LNCAP (cell line): Measurements from ENCODE around the gene SMPD2.

ENCODE experiments used
- TF ChIP-seq, protein P1 (sequence below): fragments of 450-650 bp; IDR thresholded peaks from 2 replicates; pipeline ENCODE4 v1.5.1; 2017; ENCODE audit warnings: mild to moderate bottlenecking

SMPD2 gene

DNA sequence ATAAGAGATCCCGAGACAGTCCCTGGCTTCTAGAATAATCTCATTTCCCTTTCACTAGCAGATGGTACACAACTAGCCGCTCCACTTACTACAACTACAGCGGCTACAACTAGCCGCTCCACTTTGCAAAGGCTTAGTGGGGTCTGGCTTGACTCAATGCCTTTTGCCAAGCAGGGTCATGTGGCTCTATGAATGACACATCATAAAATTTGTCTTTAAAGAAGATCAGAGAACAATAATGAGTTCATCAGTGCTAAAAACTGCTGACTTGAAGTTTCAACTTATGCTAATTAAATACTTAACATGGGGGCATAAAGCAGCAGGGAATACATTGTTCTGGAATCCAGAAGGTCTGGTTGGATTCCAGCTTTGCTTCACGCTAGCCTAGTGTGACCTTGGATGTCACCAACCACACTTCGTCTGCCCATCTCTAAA is 17.1 kb downstream of the SMPD2 start:
- TF ChIP-seq, protein P1, sequence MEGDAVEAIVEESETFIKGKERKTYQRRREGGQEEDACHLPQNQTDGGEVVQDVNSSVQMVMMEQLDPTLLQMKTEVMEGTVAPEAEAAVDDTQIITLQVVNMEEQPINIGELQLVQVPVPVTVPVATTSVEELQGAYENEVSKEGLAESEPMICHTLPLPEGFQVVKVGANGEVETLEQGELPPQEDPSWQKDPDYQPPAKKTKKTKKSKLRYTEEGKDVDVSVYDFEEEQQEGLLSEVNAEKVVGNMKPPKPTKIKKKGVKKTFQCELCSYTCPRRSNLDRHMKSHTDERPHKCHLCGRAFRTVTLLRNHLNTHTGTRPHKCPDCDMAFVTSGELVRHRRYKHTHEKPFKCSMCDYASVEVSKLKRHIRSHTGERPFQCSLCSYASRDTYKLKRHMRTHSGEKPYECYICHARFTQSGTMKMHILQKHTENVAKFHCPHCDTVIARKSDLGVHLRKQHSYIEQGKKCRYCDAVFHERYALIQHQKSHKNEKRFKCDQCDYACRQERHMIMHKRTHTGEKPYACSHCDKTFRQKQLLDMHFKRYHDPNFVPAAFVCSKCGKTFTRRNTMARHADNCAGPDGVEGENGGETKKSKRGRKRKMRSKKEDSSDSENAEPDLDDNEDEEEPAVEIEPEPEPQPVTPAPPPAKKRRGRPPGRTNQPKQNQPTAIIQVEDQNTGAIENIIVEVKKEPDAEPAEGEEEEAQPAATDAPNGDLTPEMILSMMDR: no peak

DNA sequence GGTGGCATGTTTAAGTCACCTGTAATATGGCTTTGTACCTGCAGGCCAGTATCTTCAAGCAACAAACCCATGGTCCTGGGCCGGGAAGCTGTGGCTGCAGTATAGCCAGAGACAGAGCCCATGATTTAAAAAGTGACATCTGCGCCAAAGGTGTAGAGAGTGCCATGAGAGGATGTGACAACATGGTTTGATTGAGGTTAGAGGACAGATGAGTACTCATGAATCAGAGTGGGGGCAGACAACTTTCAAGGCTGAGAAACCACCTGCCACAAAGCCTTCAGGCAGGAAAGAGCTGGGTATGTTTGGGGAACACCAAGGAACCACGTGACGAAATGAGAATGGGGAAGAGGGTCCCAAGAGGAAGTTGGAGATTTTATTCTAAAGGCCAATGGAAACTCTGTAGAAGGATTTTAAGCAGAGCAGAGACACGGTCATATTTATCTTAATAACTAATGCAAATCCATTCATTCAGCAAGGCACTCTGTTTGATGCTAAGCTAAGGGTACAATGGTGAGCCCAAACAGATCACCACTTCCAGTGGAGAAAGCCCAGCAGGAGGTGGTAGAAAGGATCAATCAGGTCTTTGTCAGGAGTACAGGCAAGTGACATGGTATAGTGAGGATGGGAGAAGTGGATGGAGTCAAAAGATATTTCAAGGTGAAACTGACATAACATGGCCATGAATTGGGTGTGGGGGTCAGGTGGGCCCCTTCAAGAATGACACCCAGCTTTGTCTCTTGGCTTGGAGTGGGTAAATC is 18.4 kb downstream of the SMPD2 start:
- TF ChIP-seq, protein P1: no peak

DNA sequence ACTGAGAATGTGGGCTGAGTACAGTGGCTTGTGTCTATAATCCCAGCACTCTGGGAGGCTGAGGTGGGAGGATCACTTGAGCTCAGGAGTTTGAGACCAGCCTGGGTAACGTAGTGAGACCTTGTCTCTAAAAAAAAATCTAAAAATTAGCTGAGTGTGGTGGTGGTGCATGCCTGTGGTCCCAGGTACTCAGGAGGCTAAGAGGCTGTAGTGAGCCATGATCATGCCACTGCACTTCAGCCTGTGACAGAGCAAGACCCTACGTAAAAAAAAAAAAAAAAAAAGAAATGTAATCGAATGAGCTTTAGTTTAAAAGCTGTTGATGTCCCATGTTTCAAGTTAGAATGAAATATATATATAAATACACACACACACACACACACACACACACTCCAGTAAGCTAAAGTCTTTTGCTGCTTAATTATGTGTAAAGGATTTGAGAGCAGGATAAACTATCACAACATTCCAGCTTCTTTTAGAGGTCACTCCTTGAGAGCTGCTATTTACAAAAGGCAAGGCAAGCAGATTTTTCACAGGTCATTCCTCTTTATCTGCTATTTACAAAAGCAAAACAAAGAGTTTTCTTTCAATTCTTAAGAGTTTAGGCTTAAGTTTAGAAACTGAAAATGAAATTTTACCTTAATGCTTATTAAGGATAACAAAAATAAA is 19.8 kb downstream of the SMPD2 start:
- TF ChIP-seq, protein P1: no peak

DNA sequence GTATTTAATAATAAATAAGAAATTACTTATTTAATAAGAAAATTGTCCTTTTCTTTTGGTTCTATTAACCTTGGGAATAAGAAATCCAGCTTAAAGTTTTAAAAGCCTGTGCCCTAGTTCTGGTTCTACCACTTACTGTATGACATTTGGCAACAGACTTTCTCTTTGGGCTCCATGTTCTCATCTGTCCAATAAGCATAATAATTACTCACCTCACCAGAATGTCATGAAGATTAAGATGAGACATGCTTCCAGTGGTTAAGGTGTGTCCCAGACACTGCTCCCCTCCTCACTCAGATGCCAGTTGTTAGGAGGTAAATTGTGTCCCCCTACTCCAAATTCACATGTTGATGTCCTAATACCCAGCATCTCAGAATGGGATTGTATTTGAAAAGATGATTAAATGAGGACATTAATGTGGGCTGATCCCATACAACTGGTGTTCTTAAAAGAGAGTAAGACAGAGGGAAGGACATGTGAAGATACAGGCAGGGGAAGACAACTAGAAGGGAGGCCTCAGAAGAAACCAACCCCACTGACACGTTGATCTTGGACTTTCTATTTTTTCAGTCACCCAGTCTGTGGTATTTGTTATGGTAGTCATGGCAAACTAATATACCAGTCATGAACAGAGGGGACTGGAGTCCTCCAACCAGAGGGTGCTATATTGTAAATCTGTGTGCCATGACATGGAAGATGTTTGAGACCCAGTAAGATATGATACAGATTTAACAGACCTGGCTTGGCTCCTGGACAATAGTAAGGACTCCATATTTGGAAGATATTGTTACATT is 21.4 kb downstream of the SMPD2 start:
- TF ChIP-seq, protein P1: no peak

DNA sequence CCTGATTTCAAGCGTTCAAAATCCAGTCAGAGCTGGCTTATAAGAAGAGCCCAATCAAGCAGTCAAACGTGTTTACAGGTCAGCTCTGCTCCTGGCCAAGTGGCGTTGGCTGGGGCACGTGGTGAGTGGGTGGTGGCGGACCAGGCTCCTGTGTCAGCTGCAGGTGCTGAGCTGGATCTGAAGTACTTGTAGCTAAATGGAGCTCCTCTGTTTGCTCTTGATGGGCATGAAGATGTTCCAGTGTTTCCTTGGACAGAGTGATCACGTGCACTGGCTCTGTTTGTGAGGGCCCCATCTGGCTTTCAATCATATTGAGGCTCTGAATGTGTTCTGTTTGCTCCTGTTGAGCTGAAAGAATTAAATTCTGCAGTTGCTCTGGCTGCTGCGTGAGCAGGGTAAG is 25.2 kb downstream of the SMPD2 start:
- TF ChIP-seq, protein P1: no peak

DNA sequence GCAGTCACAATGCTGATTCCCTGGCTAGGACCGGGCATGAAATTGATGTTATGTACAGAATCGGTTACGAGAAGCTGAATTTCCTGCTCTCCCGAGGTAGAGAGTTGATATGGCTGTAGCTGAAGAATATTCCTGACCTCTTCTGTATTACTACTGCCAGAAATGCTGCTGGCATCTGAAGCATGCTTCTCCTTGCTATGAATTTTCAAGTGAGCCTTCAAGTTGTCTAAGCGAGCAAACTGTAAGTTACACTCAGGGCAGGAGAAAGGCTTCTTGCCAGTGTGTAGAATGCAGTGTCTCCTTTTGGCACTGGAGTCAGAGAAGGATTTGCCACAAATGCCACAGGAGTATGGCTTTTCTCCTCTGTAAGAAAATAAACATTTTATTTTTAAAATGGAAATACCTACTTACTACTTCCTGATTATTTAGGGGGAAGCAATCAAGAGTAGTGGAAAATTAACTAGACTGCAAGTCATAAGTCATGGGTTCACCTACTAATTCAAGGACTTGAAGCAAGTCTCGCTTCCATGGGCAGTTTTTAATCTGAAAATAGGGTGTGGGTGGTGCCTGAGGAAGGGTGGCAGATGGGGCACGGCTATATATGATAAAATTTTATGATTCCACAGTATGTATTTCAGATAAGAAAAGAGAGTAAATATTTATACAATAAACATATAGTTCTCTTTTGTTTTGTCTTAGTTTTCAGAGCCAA is 25.8 kb downstream of the SMPD2 start:
- TF ChIP-seq, protein P1: no peak

DNA sequence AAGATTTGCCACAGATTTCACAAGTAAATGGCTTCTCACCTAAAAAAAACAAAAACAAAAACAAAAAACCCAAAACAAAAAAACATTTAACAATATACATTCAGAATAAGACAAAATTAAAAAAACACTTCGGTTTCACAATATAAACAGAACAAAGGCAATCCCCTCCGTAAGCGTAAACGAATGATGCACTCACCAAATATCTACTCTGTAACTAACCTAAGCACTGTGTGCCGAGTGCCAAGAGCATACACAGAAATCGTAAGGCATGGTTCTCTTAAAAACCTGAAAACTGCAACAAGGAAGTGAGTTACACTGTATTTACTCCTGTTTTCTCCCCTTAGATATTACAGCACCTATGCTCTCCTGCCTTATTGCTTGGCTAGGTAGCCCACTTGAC is 27.2 kb downstream of the SMPD2 start:
- TF ChIP-seq, protein P1: no peak
